GM21367 (cell line): ENCODE measurements around the gene FBXL7.

Source experiments
- ATAC-seq: cut with Tn5 transposase; IDR thresholded peaks from one replicate; pipeline ENCODE4 v1.9.1; 2021; ENCODE audit not compliant: unreplicated experiment

Gene FBXL7

DNA sequence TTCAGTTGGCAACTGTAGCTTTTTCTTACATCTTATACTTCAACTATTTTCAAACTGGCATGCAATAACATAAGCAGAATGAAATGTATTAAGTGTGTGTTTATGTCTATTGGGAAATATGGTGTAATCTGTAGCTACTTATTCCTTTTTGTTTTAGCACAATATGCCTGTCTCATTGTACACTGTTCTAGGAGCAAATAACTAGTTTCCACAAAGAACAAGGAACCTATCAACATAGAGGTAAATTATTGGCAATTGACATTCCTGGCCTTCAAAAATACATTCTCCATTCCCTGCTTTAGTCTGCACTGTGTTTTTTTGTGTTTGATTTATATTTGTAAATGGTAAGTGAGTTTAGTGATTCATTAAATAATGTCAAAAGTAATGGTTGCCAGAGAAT is 75.7 kb downstream of the FBXL7 start:
- ATAC-seq = no peak

DNA sequence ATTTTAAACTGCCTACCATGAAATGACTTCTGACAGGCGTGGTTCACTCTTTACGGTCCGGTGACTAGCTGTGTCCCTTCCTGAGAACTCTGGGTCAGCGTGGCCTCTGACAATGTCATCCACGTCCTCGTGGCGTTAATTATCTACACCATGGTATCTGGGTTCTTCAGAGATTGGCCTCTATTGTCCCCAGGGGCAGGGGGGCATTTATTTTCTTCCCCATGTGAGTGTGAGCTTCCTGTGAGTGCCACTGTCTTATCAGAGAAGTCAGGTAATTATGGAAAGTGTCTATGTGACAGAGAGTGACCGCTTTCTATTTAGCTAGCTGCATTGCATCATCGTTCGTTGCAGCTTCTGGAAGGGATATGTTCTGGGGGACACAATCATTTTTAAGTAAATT is 77.2 kb downstream of the FBXL7 start:
- ATAC-seq = no peak

DNA sequence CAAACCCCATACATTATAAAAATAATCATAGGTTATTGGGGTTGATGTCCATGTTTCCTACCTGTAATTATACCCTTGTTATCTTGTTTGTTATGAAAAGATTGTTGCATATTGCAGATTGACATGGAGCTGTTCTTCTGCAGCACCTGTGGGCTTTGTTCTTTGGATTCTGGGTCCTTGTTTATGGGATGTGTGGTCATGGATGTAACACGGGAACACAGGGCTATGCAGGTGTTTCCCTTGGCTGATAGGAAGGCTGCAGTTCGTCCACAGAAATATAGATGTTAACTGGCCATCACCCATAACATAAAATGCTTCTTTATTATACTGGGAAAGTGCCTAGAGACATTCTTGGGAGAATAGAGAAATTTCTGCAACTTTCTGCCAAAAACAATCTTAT is 77.9 kb downstream of the FBXL7 start:
- ATAC-seq = no peak

DNA sequence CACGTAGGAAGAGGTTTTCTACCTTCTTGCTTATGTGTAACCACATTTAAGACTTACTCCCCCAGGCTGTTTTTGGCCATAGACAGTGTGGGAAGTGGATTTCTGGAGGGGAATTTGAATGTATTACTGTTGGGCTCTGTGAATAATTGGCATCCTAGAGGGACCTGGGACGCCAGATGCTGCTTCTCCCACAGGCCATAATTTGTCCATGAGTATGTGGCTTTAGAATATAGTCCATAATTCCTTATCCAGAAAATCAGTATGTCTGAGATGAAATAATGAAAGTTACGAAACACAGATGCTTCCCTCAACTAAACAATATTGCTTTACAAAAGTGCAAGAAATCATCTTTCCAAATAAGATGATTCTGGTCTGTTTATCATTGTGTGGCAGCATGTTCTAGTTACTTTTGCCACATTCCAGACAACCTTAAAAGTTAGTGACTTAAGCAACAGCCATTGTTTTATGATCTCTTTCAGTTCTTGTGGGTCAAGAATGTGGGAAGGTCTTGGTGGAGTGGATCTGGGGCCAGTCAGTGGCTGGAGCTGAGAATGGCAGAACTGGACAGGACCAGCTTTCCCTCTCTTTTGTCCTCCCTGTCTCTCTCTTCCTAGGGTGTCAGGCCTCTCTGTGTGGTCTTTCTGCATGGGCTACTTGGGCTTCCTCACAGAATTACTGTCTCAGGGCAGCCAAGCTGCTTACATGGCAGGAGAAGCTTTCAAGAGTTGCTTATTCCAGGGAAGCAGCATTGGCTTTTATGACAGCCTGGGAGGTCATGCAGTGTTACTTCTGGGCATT is 79.4 kb downstream of the FBXL7 start:
- no peak for ATAC-seq

DNA sequence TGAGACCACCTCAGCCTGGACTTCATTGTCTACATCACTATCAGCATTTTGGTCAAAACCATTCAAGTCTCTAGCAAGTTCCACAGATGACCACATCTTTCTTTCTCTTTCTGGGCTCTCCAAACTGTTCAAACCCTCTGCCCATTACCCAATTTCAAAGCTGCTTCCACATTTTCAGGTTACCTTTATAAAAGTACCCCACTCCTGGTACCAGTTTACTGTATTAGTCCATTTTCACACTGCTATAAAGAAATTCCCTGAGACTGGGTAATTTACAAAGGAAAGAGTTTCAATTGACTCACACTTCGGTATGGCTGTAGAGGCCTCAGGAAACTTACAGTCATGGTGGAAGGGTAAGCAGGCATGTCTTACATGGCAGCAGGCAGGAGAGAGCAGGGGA is 84.5 kb downstream of the FBXL7 start:
- ATAC-seq = no peak

DNA sequence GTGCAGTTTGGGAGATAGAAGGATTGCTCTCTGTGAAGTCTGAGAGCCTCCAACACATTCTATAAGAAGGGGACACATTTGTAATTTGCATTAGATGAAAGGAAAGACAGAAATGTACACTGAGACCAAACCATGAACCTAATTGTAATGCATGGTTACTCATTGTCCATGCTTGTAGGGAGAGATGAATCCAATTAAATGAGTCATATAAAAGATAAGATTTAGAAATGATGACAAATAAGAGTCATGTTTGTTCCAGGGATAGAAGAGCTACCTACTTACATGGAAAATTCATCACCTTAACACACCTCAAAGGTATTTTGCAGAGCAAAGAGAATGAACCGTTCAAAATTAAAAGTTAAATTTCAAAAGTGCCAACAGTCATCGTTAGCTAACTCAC is 85.1 kb downstream of the FBXL7 start:
- no peak for ATAC-seq

DNA sequence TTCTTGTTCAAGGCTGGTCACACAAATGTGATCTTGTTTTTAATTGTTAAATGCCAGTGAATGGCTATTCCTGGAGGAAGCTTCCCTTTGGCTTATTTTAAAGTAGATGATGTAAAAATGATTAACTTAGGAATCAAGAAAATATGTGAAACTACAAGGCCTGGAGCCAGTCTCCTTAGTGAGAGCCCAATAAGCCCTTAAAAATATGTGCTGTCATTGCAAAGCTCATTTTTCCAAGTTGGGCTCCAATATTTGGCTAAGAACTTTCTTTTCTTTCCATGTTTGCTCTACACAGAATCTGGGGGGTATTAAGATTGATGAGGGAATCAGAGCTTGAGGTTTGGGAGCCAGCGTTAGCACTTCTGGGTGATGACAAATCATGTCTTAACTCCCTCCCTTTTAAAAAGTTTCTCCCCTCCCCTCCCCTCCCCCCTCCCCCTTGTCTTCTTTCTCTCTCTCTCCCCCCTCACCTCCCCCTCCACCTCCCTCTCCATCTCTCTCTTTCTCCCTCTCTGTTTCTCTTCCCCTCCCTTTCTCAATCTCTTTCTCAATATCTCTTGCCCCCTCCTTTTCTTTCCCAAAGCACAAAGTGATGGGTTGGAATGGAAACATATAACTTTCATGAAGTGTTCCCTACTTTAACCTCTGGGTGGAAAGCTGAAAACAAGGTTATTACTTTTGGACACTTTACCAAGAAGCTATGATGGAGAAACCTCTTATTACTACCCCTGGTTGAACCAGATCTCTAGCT is 86.0 kb downstream of the FBXL7 start:
- no peak for ATAC-seq

DNA sequence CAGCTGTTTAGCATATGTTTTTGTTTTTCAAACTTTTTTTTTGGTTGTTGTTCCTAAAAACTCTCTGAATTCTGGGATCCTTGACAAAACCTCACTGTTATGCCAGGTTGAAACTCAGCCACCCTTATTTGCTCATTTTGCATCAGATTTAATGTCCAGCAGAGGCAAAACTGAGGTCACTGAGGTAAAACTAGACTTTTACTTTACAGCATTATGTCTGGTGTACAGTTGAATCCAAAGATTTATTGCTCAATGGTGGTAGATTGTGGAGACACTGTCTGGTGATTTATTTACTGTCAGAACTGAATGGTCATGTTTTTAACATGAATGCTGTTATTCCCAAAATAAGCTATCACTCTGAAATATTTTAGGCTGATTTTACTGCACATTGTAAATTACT is 87.9 kb downstream of the FBXL7 start:
- ATAC-seq = no peak

DNA sequence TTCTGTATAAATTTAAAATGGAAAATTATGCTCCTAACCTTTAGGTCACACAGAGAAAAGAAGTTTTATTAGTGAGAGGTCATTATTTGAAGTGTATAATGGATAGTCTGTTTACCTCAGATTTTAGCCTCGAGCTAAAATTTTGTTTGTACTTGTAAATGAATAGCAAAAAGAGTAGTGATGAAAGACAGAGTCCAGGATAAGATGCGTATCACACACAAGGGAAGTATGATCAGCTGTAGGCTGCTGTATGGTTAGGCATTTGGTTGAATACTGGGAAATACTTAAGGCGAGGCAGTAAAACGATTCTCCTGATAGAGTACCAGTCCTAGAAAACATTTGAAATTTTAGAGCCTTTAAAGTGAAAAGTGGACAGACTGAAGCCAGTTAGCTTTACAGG is 92.7 kb downstream of the FBXL7 start:
- no peak for ATAC-seq

DNA sequence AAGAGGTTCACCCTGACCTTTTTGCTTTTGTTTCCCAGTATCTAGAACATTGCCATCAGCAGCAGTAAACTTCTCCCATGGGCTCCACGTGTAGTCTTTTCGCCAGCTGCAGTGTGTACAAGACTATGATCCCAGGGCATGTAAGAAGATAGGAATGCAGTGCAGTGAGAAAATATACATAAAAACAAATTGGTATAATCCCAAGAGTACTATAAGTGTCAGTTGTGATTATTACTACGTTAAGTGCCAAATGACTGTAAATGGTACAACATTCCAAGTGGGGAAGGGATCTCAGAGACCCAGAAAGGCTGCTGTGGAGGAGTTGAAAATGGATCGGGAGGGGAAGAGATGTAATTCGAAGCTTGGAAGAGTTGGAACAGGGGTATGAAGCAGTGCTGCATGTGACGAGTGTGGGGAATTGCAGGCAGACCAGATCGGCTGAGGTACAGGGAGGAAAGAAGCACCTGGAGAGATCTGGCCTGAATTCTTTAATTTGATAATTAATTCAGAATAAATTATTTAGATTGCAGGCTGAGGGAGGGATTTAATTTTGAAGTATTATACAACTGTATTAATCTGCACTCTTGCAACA is 95.1 kb downstream of the FBXL7 start:
- ATAC-seq = no peak

DNA sequence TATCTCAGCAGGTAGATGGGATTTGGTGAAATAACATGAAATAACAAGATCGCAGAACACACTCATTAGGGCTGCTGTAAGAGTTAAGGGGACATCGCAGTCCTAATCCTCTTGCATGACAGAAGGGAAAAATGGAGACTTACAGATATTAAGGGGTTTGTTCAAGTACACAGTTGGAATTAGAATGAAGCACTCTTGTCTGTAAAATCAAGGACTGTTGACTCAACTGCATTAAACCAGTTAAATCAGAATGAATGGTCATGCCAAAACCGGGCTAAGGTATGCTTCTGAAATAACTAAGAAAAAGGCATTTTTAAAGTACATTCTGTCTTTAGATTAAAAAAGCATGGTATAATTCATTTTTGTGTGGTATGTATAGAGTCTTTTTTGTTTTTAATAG is 95.9 kb downstream of the FBXL7 start:
- no peak for ATAC-seq

DNA sequence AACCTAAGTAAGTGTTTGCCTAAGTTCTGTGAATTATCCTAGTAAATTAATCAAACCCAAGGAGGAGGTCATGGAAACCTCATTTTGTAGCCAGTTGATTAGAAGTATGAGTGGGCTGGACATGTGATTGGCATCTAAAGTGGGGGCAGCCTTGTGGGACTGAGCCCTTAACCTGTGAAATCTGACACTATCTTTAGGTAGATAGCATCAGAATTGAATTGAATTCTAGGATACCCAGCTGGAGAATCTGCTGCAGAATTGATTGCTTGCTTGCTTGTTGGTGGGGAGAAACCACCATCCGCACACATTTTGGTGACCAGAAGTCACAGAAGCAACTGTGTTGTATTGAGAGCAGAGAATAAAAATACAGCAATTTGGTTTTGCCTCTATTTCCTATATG is 97.0 kb downstream of the FBXL7 start:
- no peak for ATAC-seq

DNA sequence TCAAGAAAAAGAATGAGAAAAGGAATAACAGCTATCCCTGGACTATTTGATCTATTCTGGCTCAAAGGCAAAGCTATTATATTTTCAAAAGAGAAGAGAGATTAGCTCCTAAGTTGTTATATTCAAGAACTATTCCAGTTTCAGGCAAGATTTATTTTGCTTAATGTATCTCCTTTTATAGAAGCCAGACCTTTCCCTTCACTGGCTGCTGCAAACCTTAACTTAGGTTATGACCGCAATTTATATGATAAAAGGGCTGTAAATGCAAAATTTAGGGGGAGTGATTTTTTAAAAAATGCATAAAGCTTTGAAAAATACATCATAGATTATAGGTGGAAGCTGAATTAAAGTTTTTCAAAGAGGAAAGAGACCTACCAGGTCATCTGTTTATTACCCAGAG is 97.8 kb downstream of the FBXL7 start:
- ATAC-seq = no peak

DNA sequence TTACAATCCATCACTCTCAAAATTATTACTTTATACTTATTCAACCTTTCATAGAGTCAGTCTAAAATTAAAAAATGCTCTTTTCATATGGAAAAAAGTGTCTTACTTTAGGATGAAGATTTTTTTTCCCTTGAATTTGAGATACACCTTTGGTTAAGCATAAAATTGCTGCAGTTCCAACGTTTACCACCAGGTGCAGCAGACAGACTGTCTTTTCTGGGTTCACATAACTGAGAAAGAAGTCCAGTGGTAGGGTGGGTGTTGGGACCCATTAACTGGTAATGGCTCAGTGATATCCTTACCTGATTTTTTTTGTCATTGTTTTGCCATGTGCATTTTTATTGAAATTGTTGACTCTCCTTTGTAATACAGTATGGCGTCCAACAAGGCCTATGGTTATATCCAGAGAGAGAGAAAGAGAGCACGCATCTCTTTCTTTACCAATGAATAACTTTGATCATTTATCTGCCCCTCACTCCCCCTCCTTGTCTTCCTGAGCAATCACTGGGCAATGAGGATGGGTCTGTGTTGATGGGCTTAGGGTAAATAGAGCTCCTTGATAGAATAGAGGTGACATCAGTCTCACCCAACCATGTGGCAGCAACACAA is 98.4 kb downstream of the FBXL7 start:
- ATAC-seq = no peak

DNA sequence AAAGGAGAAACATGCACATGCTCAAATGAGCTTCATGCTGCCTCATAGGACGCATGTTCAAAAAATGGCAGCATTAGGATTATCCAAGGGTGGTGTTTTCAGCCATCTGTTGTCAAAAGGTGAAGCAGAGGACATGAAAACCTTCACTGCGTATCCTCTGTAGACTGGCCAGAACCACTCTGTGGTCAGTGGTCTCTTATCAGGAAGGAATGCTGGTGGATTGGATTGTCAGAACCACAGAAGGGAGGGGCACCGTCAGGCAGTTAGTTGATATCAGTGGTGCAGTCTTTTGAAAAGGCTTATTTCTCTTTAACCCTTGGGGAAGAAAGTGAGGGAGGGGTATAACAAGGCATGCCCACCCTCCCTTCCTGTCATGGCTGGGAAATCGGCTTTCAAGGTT is 100.1 kb downstream of the FBXL7 start:
- no peak for ATAC-seq

DNA sequence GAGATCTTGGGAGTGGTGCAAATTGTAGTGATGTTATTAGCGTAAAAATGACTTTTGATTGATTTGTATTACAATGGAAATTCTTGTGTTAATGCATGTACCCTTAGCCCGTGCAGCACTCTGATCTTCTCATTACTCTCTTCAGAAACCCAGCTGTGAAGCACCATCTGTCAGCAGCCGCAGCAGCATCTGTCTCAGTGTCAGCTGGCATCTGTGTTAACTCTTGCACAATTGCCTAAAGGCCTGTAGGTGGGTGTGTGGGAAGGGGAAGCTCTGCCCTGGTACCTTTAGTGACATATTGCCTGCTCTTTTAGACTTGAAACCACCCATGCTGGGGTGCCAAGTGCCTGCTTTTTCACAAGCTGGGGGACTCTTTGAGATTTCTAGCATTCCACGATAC is 101.3 kb downstream of the FBXL7 start:
- ATAC-seq = no peak

DNA sequence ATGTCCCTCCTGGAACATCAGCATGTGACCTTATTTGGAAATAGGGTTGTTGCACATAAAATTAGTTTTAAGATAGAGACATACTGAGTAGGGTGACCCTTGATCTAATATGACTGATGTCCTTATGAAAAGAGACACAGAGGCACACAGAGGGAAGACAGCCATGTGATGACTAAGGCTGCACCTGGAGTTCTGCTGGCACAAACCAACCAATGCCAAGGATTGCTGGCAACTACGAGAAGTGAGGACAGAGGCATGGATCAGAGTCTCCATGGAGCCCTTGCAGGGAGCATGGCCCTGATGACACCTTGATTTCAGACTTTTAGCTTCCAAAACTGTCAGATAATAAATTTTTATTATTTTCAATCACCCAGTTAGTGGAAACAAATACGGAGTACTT is 101.9 kb downstream of the FBXL7 start:
- ATAC-seq = no peak

DNA sequence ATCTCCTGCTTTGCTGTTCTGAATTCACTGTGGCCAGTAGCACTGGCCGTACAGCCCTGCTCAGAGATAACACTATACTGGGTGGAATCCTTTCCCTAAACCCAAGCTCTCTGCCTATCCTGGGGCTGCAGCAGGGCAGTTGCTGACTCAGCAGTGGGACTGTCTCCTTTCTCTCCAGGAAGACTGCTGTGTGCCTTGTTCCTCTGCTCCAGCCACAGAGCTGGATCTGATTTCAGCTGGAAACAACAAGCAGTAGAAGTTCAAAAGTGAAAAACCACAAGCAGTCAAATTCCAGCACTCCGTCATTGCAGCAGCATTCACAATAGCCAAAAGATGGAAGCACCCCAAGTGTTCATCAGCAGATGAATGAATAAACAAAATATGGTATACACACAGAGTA is 105.0 kb downstream of the FBXL7 start:
- ATAC-seq = no peak

DNA sequence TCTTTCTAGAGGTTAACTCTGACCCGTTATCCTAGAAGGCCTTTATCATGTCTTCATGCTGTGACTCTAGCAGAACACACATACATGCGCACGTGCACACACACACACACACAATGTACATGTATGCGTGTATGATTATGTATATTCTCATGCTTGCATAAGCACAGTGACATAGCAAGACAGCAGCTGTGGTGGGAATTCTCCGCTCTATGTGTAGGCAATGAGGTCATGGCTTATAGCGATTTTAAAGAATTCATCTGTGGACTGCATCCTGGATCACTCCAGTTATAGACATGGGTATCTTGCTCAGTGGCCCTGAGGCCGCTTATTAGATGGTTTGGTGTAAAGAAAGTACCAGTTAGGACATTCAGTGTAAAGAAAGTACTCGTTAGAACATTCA is 106.2 kb downstream of the FBXL7 start:
- ATAC-seq = no peak

DNA sequence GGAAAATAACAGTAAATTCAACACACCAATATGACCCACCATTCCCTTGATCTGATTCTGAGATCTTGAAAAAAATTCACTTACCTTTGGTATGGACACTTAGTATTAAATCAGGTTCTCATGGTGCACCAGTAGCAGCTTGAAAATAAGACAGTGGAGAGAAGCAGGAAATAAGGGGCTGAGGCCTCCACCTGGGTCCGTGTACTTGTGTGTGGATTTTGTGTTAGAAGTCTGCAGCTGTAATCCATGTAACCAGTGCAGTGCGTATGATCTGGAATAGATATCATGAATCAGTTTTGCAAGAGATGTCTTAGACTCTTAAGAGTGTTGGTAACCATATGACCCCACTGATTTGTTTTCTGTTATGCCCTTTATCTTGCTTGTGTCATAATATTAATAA is 107.1 kb downstream of the FBXL7 start:
- ATAC-seq = no peak

DNA sequence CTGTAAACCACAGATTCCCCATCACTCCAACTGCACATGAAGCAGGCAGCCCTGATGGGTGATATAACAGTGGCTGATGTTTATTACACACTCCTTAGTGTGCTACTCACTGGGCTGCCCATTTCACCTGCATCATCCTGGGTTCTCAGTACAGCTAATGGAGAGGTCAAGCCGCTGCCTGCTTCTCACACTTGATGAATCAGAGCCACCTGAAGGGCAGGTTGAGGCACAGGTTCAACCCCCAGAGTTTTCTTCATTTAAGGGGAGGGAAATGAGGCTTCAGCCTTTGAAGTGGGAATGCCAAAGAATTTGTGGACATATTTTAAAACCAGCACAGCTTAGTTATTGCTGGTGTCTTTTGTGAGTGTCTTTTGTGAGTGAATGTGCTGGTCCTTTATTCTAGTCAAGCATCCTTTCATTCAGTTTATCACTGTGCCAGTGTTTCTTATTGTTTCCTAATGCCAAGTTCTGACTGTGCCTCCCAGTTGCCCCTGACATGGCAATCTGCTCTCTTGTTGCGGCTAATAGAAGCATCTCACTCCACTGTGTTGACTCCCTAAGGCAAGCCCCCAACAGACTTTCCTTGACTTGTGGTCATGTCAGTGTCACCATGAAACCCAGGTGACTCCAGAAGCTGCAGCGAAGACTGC is 109.2 kb downstream of the FBXL7 start:
- no peak for ATAC-seq
